ENCODE data around the gene GAGE12H.
"Not testable (repeated sequence)": the region's sequence is repeated elsewhere in the genome, so short reads cannot be mapped to it uniquely, and the experiment has no call there.

- TF ChIP-seq RXRA (IDR thresholded peaks at IDR 0.05); REST (IDR thresholded peaks at IDR 0.05); RAD21 (IDR thresholded peaks at IDR 0.05); FOXA2 (IDR thresholded peaks at IDR 0.05); YY1 (IDR thresholded peaks at IDR 0.05); SP1 (IDR thresholded peaks at IDR 0.05); TAF1 (conservative IDR thresholded peaks at IDR 0.05): not testable (repeated sequence)
- TF ChIP-seq, protein P1, sequence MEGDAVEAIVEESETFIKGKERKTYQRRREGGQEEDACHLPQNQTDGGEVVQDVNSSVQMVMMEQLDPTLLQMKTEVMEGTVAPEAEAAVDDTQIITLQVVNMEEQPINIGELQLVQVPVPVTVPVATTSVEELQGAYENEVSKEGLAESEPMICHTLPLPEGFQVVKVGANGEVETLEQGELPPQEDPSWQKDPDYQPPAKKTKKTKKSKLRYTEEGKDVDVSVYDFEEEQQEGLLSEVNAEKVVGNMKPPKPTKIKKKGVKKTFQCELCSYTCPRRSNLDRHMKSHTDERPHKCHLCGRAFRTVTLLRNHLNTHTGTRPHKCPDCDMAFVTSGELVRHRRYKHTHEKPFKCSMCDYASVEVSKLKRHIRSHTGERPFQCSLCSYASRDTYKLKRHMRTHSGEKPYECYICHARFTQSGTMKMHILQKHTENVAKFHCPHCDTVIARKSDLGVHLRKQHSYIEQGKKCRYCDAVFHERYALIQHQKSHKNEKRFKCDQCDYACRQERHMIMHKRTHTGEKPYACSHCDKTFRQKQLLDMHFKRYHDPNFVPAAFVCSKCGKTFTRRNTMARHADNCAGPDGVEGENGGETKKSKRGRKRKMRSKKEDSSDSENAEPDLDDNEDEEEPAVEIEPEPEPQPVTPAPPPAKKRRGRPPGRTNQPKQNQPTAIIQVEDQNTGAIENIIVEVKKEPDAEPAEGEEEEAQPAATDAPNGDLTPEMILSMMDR (IDR thresholded peaks at IDR 0.05; ENCODE audit: low read depth, low read length, missing input control): not testable (repeated sequence)
These were observed 19.0 kb downstream of the GAGE12H start, which contains the start of gene GAGE1 for GRCh38 chrX:49598720-49599119.
